GM19452 (cell line): Measurements from ENCODE around the gene ITGAE.
"Not testable (repeated sequence)": the region's sequence is repeated elsewhere in the genome, so short reads cannot be mapped to it uniquely, and the experiment has no call there.

Source experiments
- ATAC-seq: cut with Tn5 transposase; IDR thresholded peaks from one replicate; pipeline ENCODE4 v1.9.1; 2021; ENCODE audit not compliant: unreplicated experiment

The ITGAE gene

DNA sequence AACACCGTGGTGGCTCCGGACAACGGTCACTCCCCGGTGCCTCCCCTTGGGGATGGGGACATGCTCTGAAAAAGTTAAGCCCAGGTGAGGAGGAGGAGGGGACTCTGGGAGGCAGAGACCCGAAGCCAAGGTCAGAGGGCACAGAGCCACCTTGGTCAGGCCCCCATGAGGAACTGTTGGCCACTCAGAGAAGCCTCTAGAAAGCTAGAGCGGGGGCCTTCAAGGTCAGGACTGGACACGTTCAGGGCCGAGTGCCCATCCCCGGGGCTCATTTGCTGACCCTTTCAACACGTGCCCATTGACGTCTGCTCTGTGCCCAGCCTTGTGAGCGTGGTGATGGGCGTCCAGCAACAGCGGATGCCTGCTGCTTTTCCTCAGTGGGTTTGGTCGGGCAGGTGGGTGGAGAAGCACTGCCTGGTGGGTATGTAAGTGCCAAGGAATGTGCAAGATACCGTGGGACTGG is 39.0 kb downstream of the ITGAE start:
- ATAC-seq = no peak

DNA sequence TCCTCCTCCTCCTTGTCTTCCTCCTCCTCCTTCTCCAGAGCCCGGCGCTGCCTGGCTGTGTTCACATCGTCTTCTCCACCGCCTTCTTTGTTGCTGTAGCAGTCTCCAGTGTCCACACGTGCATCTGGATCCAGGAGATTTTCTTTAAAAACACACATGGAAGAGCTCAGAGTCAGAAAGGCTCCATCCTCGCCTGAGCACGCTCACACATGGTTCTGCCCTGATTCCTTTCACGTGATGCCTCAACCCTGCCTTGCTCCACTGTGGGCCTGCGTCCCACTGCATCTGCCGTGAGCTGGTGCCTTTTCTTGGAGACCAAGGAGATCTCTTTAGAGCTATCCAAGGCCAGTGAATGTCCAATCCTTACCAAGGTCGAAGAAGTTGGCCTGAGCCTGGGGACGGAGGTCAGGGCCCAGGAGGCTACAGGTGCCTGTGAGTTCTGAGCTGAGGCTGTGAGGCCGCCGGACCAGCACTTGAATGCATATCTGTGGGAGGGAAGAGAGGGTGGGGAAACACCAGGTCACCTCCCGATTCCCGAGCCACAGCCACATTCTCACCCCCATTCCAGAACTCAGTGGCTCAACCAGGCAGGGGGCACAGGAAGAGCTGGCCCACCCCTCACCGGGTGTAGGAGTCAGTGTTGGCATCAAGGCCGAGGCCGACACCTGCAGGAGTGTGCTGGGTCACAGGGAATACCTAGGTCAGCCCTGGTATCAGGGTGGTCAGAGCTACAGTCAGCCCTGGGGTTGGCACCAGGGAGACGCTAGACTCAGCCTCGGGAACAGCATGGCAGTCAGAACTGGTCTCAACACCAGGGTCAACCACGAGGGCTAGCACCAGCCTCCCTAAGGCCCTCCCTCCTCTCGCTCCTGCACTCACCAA is 39.7 kb downstream of the ITGAE start:
- ATAC-seq = no peak

DNA sequence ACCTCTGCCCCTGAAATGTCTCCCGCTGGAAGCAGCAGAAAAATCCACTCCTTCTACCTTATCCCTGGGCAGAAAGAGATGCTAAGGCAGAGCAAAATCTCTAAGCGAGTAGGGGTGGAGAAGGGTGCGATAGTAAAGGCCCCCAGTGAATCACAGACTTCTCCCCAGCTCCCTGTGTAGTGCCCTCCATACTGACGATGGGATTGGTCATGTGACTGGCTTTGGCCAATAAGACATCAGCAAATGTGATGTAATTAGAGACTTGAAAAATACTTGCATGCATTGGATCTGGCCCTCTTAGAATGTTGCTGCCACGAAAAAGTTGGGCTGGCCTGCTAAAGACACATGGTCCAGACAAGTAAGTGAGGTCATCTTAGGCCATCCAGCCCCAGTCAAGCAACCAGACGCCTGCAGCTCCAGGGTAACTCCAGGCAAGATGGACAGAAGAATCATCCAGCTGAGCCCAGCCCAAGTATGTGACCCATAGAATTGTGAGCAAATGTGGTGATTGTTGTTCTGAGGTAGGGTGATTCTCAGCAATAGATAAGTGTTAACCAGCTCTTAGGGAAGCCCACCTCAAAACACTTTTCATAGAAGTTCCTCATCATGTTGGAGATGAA is 41.3 kb downstream of the ITGAE start:
- no peak for ATAC-seq

DNA sequence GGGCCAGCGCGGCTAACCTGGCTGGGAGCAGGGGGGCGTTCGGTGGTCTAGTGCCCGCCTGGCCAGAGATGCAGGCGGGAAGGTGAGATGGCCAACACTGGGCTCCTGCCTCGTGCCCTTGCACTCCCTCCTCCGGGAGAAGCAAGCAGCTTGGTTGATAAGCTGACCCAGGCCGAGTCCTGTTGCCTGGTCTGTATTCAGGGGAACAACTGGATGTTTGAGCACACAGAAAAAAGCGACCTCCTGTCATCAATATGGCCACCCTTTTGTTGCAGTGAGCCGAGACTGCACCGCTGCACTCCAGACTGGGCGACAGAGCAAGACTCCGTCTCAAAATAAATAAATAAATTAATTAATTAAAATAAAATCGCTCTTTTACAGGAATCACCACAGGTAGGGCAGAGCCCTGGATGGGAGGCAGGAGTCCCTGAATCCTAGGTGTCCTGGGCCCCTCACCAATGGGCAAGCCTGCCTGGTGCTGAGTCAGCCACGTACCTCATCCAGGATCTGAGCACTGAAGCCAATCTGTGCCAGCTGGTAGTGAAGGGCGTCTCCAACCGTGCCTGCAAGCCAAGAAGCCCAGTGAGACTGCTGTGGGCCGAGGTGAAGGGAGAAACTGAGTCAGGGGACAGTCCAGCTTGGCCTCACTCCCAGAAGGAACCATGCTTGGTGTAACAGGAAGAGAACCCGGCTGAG is 45.5 kb downstream of the ITGAE start:
- ATAC-seq = no peak

DNA sequence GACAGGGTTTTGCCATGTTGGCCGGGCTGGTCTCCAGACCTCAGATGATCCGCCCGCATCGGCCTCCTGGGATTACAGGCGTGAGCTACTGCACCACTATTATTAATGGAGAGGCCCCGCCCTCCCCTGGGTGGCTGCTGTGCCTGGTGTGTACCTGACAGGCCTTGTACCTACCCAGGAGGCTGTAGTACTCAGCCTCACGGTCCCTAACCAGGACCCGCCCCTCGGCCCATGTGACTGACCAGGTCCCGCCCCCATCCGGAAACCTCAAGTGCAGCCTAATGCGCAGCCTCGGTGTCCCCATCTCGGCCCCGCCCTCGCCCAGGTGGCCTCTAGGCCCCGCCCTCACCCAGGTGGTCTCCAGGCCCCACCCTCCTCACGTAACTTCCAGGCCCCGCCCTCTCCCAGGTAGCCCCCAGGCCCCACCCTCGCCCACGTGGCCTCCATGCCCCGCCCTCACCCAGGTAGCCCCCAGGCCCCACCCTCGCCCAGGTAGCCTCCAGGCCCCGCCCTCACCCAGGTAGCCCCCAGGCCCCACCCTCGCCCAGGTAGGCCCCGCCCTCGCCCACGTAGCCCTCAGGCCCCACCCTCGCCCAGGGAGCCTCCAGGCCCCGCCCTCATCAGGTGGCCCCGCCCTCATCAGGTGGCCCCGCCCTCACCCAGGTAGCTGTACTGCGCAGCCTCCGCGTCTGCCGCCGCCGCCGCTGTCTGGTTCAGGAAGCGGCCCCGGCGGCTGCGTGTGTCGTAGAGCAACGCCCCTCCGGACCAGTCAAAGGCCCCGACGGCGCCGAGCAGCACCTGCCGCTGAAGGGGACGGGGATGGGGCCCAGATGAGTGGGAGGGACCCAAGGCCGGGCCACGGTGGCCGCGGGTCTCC is 46.3 kb downstream of the ITGAE start:
- ATAC-seq = no peak

DNA sequence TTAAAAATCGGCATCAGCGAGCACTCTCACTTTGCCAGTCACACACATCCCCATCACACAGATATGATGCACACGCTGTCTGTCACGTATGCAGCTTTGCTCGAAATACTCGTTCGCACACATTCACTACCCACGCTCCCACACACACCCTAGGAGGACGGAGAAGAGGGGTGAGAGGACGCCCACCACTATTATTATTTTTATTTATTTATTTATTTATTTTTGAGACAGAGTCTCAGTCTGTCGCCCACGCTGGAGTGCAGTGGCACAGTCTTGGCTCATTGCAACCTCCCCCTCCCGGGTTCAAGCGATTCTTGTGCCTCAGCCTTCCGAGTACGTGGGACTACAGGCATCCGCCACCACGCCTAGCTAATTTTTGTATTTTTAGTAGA is 46.9 kb downstream of the ITGAE start:
- no peak for ATAC-seq

DNA sequence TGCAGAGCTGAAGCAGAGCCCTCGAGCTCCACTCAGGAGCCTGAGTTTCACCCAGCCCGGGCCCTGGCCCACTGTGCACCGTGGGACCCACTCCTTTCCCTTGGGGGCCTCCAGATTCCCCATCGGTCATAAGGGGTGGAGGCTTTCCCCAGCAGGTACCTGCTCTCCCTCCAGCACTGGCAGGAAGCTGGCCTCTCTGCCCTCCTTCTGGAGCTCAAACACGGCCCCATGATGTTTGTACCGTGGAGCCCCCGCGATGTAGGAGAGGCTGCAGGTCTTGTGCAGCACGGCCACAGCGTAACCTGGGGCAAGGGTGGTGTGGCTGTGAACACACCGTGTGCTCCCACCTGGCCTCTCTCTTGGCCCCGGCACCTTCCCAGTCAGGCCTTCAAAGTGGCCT is 47.4 kb downstream of the ITGAE start:
- ATAC-seq = no peak

DNA sequence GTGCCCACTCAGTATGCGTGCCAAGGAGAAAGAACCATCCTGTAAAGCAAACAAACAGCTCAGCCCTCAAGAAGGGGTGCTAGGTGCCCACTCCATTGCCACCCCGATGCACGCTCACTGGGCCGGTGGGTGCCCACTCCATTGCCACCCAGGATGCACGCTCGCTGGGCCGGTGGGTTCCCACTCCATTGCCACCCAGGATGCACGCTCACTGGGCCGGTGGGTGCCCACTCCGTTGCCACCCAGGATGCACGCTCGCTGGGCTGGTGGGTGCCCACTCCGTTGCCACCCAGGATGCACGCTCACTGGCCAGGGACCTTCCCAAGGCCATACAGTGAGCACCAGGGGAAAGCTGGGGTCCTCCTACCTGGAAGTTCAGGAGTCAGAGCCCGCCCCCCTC is 49.2 kb downstream of the ITGAE start:
- no peak for ATAC-seq

DNA sequence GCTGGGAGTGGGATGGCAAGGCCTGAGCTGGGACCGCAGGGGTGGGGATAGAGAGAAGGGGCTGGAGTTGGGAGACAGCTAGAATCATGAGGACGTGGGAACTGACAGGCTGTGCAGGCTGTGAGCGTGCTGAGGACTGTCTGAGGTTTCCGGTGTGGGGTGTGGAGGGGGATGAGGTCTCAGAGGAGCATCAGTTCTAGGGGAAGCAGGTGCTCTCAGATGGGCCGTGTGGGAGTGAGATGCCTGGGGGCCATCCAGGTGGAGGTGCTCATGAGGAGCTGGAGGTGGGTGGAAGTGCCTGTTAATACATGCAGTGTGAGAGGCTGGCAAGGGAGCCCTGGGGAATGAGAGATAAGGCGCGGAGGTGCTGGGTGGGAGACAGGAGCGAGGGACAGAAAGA is 50.1 kb downstream of the ITGAE start:
- ATAC-seq = peak; percentile 55

DNA sequence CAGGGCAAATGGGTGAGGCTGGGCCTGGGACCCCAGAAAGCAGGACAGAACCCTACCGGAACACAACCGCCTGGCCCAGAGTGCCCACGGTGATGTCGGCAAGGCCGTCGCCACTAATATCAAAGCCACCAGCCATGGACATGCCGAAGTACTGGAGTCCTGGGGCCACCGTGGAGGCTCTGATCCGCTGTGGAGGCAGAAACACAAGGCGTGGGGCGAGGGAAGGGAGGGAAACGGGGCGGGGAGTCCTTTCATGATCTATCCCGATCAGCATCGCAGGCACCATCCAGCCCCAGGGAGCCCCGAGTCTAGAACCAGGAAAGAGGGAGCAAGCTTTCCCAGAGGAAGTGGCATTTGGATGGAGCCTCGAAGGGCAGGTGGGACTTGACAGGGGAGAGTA is 50.7 kb downstream of the ITGAE start:
- no peak for ATAC-seq

DNA sequence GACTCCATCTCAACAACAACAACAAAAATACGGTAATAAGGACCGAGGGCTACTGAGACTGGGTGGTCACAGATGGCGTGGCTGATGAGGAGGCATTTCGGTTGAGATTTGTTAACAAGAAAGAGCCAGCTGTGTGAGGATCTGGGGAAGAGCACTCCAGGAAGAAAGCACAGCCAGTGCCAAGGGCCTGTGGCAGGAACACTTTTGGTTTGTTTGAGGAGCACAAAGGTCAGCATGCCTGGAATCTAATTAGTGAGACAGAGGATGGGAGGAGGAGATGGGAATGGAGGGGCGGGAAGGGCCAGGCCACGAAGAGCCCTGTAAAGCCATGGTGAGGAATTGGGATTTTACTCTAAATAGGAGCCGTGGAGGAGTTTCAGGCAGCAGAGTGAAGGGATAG is 52.4 kb downstream of the ITGAE start:
- no peak for ATAC-seq

DNA sequence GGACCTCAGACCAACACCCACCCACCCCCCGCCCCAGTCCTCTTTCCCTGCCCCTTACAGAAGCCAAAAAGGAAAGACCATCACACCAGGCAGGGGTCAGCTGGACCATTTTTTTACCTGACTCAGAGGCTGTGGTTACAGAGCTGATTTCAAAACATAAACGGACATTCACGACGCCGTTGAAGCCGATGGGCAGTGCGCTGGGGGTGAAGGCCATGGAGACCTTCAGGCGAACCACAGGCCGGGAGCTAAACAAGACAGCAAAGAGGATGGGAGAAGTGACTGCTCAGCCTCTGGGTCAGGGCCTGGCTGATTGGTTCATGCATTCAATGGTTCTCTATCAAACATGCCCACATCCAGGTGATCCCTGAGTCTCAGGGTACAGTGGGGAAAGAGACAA is 53.2 kb downstream of the ITGAE start:
- no peak for ATAC-seq

DNA sequence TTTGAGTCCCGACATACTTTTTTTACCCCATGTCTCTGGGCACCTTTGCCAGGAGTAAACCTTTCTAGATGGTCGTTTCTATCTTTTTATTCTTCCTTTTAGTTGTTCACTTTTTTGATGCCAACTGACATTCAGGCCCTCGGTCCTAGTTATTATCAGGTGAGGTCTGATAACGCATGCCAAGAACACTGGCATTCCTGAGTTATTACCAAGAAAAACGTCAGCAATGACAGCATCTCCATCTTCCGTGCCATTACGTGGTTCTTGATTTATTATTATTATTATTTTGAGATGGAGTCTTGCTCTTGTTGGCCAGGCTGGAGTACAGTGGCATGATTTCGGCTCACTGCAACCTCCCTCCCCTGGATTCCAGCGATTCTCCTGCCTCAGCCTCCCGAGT is 55.9 kb downstream of the ITGAE start:
- no peak for ATAC-seq

DNA sequence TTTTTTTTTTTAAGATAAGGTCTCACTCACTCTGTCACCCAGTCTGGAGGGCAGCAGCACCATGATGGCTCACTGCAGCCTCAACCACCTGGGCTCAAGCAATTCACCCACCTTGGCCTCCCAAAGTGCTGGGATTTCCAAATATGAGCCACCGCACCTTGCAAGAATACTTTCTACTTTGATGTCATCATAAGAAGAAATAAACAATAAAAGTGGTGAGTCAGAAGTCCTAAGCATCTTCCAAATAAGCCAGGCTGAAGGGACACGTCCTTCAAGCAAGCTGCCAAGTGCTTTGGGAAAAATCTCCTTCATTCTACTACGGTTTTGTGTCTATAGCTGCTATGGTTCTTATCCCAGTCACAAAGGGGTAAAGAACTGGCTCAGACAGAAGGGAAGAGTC is 57.0 kb downstream of the ITGAE start:
- no peak for ATAC-seq

DNA sequence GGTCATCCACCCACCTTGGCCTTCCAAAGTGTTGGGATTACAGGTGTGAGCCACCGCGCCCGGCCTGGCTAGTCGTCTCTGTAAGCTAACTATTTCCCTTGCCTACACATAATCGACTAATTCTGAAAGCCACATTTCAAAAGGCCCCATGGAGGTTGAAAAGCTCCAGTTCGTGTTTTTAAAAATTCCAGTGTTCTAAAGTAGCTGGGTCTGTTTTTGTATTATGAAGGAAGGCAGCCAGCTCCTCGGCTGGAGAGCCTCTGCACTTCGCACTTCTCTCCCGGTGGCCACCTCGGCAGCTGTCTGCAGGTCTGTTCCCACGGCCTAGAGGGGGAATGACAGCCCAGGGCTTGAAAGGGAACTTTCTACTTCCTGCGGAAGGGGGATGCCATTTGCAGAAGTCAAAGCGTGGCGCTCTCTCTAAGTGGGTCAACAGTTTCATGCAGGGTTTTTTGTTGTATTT is 60.3 kb downstream of the ITGAE start:
- ATAC-seq = peak; percentile 55

DNA sequence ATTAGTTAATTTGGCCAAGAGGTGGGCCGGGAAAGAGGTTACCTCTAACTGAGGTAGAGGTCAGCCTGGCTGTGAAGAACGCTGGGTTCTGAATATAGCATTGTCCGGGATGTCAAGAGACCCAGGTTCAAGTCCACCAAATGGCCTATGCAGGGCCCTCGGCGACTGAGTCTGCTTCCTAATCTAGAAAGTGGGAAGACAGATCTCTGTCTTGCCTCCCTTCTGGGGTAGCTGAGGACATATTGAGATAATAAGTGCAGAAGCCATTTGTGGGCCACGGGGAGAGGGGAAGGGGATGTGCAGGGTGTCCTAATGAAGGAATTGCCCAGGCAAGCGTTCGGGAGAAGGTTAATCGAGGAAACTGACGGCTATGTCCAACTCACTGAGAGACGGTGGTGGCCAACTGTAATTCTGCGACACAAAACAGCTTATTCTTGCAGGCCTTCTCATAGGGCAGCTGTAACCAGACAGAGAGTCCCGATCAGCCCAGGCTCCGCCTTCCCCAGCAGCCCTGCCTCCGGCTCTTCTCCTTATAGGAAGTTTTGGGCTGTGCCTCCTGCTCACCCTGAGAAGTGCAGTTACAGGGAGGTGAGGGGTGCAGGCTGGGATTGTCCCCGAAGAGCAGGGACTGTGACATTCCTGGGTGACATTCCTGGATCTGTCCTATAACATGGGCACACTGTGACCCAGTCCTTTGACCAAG is 61.4 kb downstream of the ITGAE start:
- ATAC-seq = no peak

DNA sequence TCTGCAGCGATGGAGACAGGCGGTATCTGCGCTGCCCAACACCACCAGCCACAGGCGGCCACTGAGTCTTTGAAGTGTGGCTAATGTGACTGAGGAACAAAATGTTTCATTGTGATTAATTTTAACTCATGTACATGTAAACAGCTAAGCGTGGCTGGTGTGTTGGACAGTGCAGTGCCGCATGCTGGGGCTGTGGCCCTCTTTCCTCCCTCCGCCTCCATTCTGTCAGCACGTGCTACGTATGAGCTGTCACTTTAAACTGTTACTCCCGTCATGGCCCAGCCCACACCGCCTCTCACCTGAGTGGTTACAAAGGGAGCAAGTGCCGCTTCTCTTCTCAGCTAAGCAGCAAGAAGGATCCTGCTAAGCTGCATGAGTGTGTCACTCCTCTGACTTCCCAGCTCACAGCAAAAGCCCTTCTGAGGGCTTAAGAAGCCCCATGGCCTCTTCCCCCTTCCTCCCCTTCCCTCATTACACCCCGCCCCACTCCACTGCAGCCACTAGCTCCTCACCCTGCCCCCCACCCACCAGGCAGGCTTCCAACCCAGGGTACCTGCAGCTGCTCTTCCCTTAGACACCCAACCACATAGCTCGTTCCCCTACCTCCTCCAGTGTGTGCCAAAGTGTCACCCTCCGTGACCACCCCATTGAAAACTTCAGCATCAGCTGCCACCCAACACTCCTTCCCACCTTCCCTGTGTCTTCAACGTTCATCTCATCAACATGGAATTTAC is 62.3 kb downstream of the ITGAE start:
- ATAC-seq = no peak

DNA sequence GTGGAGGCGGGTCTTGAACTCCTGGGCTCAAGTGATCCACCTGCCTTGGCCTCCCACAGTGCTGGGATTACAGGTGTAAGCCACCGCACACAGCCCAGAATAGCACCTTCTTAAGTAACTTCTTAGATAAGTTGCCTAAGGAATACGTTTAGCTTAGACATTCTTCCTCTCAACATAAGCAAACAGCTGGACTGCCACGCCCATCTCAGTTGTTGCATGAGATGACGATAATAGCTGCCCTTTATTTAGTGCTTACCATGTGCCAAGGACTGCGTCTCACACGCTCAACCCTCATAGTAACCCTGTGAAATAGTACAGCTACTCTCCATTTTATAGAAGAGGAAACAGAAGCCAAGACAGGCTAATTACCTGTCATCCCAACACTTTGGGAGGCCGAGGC is 65.5 kb downstream of the ITGAE start:
- no peak for ATAC-seq

DNA sequence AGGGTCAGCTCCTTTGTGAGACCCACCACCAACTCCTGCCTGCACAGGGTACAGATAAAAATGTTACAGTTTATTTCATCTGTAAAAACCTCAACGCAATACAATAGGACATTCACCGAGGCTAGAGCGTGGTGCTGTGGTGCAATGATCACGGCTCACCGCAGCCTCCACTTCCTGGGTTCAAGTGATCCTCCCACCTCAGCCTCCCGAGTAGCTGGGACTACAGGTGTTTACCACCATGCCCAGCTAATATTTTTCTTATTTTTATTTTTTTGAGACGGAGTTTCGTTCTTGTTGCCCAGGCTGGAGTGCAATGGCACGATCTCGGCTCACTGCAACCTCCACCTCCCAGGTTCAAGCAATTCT is 66.1 kb downstream of the ITGAE start:
- ATAC-seq = not testable (repeated sequence)

DNA sequence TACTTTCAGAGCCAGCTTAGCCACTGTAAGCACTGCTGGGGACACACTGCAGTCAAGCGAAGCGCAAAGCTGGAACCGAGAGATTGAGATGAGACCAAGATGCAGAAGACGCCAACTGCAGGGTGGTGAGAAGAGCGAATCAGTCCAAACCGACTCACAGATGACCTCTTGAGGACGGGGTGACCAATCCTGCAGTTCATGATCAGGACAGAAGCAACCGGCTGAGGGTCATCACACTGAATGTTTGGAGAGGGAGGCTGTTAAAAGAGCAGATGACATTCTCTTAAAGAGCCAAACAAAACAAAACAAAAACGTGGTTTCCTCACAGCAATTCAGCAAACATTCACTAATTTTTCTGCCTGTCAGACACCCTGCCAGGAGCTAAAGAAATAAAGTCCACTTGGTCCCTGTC is 68.8 kb downstream of the ITGAE start:
- ATAC-seq = no peak
